NCI-H1105 (cell line): ENCODE measurements around the gene WDR7.
"Not testable (repeated sequence)": the region's sequence is repeated elsewhere in the genome, so short reads cannot be mapped to it uniquely, and the experiment has no call there.

Source experiments
- DNase-seq: peaks from one replicate; lab custom pipeline; 2025; lab: John Stamatoyannopoulos, UW

The WDR7 gene

DNA sequence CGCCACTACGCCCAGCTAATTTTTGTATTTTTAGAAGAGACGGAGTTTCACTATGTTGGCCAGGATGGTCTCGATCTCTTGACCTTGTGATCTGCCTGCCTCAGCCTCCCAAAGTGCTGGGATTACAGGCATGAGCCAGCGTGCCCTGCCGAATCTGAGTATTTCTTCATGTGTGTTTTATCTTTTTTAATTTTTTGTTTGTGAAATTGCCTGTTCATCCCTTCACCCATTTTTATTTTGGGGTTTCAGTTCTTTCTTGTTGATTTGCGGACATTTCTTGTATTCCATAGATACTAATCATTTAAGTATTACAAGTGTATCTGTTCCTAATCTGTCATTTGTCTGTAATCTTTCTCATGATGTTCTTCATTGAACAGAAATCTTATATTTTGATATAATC is 3.1 kb downstream of the WDR7 start:
- DNase-seq = not testable (repeated sequence)

DNA sequence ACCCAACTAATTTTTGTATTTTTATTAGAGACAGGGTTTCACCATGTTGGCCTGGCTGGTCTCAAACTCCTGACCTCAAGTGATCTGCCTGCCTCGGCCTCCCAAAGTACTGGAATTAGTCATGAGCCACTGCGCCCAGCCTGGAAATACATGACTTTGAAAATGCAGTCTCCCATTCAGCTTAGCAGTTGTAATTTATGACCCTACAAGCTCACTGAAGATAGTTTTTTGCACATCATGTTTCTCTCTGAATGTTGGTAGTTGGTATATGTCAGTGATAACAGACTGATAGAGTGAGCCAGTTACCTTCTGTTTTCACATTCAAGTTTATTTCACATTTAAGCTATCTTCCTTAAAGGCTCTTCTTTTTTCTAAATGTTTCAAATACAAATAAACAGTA is 7.1 kb downstream of the WDR7 start:
- no peak for DNase-seq

DNA sequence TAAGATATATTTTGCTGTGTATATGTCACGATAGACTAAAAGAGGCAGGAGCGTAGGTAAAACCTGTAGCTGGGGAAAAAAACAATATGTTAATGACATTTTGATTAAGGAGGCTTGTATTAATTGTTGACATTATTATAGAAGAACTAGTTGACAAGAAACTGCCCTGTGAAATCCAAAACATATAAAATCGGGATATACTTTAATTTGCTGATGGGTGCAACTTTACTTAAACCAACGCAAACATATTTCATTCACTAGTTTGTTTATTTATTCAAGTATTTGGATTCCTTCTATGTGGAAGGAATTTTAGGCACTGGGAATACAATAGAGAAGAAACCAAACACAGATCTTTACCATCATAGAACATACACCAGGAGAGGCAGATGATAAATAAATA is 8.0 kb downstream of the WDR7 start:
- DNase-seq = no peak

DNA sequence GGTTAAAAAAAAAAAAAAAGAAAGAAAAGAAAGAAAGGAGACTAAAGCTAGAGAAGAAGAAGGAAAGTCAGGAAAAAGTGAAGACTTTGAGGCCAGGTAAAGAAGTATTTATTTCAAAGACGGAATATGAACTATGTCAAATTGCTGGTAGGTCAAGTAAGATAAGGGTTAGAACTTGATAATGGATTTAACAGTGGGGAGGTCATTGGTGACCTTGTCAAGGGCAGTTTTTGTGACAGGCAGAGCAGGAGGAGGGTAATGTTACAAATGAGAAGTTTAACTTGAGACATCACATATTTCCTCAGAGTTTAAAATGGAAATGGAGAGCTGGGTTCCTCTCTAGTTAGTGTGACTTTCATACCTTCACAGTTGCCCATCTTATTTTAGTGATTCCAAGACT is 9.5 kb downstream of the WDR7 start:
- no peak for DNase-seq

DNA sequence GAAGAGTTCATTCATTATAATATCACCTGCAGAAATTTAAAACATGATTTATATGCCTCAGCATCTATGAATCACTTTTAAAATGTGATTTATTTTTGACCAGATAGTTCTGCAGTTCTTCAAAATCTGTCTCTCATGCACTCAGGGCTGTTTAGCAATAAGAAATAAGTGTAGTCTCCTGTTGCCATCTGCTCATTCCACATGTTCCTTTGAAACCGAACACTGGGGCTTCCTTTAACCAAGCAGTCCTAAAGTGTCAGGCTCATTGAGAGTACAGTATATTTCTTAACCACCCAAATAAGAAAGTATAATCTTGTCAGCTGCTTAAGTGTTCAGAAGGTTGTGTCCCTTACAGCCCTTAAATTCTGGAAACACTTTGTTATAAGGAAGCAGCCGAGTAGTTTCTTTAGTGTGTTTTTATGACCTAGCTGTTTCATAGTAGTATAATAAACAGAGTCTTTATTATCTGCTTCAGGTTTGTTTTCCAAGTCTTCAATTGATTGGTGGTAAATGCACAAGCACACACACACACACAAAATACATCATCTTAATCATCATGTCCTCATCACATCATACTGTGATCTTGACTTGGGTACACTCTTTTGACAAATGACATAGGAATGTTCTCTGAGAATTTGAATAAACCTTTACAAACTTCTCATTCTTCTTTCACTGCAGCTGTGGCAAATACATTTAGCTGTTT is 10.4 kb downstream of the WDR7 start:
- DNase-seq = no peak

DNA sequence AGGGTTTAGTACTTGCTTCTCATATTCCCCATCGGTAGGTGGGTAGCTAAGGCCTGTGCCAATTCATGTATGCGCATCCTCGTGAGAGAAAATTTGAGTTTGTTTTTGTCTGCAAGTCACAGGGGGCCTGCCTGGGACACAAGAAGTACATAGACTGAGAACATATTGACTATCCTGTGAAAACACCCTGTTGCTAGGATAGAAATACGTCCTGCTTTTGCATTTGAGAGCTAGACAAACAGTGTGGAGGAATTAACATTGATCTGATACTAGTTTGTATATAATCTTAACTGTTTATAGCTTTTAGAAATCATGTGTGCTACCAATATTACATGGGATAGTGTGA is 10.9 kb downstream of the WDR7 start:
- DNase-seq = no peak

DNA sequence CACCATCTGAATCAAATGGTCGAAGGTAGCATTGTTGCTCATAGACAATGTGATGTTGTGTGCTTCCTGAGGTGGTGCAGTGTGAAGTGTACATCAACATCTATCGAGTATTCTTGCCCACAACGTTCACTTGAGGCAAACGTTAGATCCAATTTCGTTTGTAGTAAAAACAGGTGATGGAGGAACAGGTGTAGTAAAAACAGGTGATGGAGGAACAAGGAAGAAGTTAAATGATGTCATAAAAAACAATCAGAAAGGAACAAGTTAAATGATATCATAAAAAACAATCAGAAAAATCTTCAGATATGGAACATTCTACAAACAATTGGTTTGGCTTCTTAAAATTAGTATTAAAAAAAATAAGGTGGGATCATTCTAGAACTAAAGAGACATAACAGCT is 11.3 kb downstream of the WDR7 start:
- DNase-seq = no peak

DNA sequence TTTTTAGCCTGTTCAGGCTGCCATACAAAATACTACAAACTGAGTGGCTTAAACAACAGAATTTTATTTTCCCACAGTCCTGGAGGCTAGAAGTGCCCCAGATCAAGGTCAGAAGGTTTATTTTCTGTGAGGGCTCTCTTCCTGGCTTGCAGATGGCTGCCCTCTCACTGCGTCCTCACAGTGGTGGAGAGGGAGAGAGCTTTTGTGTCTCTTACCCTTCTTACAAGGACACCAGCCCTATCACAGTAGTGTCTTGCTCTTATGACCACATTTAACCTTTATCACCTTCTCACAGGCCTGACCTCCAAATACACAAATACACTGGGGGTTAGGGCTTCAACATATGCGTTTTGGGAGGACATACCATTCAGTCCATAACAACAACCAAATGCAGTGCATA is 11.7 kb downstream of the WDR7 start:
- DNase-seq = no peak

DNA sequence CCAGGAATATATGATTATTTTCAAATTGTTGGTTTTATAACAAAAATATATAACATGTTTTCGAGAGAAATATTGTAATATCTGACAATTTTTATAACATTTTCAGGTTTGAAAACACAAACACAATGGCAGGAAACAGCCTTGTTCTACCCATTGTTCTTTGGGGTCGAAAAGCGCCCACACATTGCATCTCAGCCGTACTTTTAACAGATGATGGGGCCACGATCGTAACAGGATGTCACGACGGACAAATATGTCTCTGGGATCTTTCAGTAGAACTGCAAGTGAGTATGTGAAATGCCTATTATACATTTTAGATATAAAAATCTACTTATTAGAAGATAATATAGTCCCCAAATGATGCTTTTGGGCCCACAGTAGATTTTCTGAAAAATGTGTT is 21.2 kb downstream of the WDR7 start:
- DNase-seq = no peak

DNA sequence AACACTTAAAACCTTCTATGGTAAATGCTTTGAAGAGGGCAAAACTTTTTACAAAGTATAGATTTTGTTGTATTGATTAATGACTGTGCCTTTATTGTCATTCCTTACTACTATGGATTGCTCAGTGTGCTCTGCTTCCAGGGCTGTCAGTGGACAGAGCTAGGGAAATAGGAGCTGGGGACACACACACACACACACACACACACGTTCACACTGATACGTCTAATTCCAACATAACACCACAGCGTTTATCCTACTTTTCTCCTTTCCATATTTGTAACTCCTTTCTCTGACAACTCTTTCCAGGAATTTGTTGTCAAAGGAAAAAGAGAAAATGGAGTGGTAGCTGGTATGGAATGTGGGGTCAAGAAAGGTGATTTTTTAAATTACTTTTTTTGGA is 21.8 kb downstream of the WDR7 start:
- DNase-seq = no peak

DNA sequence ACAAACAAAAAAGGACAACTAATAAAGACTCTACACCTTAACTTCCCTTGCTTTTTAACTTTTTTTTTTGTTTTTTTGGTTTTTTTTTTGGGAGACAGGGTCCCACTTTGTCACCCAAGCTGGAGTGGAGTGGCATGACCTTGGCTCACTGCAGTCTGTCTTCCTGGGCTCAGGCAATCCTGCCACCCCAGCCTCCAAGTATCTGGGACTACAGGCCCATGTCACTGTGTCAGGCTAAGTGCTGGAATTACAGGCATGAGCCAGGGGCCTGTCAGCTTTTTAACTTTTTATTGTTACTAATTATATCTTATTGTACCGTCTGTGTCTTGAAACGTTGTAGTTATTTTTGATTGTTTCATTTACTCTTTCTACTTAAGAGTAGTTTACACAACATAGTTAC is 25.5 kb downstream of the WDR7 start:
- no peak for DNase-seq

DNA sequence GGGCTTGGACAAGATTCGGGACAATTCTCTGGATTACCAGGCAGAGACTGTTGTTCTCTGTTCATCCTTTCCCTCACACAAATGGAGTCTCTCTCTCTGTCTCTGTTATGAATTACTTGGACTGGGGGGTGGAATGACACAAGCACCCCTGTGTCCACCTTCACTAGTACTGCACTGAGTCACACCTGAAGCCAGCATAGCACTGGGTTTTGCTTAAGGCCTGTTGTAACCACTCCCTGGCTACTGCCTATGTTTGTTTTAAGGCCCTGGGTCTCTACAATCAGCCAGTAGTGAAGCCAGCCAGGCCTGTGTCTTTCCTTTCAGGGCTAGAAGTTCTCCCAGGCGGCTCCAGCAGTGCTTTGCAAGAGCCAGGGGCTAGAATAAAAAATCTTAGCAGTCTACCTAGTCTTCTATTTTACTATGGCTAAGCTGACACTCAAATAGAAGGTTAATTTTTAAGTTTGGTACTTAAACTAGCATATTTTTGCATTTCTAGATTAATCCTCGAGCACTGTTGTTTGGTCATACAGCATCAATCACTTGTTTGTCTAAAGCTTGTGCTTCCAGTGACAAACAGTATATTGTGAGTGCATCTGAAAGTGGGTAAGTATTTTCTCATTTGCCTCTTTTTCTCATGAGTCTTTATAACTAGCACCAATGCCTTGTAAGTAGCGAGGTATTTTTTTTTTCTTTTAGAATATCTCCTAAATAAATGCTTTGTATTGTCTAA is 27.8 kb downstream of the WDR7 start:
- no peak for DNase-seq

DNA sequence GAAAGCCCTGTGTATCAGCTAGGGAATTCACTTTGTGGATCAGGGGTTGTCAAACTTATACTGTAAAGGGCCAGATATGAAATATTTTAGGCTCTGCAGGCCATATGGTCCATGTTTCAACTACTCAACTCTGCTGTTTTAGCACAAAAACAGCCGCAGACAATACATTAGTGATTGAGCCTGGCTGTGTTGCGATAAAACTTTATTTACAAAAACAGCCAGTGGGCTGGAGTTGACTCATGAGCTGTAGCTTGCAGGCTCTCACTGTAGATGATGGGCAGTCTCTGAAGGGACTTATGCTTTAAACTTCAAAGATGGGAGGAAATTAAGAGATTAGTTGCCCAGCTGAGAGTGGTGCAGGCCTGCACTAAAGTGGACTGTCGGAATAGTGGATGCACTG is 33.1 kb downstream of the WDR7 start:
- no peak for DNase-seq

DNA sequence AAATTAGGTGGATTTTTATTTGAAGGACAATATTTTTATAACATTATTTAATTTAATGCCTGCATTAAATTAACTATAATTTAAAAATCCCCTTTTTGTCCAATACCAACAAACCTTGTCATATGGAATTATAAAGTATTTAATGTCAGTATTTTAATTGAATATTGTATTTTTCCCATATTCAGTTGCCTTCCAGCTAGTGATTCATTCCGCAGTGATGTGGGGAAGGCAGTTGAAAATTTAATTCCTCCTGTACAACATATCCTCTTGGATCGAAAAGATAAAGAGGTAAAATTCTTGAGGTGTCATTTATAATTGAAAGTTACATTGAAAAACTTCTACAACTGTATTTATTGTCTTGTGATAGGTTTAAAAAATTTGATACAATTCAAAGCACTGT is 40.4 kb downstream of the WDR7 start:
- DNase-seq = no peak

DNA sequence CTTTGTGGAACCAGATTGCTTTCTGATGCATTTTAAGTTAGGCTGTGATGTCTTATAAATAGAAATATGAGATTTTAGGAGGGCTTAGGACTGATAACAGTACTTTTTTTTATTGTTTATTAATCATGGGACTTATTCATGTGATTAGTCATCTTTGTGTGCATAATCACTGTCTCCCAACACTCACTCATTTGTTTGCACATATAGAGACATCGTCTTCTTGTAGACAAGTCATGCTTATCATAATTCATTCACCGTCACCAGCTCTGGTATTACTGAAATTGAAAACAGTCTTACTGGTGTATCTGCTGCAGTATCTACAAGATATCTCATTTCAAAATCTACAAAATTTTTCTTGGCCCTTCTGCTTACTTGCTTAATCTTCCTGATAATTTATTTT is 45.8 kb downstream of the WDR7 start:
- no peak for DNase-seq

DNA sequence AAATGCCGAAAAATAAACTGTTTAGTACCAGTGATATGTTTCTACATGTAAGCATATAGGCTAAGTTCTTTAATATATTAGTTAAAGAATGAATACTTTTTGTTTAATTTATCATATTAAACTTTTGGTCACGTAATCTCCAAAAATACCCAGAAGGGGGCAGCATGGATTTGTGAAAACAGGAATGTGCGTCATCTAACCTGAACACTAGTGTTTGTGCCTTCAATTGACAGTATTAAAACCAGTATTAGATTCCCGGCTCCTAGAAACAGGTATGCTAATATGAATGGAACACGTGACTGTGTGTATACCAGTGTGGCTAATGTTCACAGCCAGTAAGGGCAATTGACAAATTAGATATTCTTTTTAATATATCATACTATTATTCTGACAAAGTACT is 51.8 kb downstream of the WDR7 start:
- DNase-seq = peak; percentile 15

DNA sequence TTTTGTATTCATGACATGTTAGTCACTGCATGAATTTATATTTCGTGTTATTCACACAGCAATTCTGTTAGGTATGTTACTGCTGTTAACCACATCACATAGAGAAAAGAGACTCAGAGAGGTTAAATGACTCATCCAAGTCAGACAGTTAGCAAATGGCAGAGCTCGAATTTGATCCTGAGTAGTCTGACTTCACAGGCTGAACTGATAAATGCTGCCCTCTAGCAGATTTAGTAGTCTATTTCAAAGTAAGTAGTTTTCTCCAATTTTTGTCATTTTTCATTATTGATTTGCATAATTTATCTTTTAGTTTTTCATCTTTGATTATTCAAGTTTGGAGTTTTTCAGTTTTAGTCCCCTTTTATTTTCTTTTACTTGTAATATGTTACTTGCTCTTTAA is 58.3 kb downstream of the WDR7 start:
- no peak for DNase-seq

DNA sequence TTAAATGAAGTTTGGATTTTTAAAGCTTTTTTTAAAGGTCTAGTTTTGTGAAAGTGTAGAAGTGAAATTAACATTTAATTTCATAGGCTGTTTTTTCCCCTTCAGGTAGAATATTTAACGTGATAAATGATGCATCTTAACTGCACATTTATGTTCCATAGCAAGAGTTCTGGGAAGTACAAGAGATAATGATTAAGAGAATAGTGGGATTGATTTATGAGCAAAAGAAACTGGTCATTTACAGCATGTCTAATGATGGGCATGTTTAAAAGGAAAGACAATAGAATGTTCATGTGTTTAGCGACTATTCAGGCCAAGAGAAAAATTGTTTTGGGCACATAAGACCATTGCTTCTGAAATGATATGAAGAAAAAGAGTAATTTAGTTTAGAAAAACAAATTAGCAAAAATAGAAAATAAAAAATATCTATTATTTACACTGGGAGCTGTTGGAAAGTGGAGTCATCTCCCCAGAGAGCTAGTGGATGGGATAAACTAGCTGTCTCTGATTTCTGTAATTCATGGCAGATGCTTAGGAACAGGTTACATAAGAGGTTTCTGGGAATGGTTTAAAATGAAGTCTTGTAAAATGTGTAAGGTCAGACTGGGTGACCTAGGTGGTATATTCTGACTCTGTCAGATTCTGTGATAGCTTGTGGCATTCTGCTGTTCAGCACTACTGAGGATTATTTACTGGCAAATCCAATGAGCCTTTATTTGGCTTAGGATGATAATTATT is 60.7 kb downstream of the WDR7 start:
- DNase-seq = no peak

DNA sequence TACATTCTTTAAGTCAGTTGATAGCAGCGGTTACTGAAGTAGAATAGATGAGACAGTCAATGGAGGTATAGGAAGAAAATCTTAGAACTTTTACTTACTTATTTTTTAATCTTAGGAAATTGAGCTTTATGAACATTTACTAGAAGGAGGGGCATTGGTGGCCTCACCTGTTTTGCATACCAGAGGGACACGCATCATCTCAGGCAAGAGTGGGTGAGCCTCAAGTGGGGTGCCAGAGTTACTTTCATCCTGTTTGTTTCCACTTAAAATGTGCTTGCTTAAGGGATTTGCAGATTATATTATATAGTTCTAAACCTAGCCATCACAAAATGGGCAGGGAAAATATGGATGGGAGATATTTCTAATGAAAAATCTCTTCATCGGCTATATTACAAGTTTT is 61.6 kb downstream of the WDR7 start:
- DNase-seq = no peak

DNA sequence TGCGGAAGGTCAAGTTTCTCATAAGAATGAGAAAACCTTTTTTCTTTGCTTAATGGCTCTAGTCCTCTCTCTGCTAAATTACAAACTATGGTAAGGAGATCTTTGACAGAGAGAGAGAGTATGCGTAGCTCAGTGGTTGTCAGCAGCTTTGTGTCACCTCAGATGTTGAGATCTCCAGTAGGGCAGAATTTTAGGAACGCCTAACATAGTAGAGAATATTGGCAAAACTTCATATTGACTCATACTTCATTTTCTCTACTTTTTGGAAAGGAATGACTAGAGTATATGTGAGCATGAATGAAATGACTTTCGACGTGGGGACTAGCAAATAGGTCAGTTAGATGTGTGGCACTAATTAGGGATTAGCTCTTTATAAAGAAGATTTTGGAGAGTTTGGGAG is 64.0 kb downstream of the WDR7 start:
- DNase-seq = no peak

DNA sequence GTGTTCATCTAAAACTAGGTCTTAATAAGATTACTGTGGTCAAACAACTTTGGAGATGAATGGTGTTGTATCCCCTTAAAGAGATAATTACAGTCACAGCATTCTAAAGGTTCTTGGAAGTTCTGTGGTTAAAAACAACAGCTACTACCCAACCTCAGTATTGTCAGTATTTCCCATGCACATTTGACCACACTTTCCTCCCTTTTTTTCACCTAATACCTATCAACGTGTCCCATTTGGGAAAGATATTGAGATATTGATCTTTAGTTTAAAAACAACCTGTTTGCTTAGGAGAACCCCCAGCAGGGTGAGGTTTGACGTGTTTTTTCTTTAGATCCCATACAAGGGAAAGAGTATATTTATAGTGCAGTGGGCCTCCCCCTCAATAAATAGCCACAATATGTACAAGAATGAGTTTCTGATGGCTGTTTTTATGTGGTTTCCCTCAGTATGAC is 65.6 kb downstream of the WDR7 start:
- DNase-seq = no peak

DNA sequence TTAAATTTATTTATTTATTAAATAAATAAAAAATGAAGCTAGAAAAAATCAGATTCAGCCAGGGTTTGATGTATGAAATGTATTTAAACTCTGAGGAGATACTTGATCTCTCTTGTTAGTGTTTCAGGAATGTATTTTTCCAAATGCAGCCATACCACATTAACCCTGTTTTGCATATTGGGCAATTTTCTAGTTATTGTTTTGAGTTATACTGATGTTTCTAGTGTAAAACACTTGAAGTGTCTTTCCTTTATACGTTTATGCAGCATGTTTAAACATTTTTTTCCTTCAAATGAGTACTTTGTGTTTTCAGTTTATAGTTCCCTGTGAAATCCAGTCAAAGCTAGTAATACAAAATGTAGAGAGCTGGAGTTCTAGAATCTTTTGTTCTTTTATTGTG is 69.9 kb downstream of the WDR7 start:
- no peak for DNase-seq

DNA sequence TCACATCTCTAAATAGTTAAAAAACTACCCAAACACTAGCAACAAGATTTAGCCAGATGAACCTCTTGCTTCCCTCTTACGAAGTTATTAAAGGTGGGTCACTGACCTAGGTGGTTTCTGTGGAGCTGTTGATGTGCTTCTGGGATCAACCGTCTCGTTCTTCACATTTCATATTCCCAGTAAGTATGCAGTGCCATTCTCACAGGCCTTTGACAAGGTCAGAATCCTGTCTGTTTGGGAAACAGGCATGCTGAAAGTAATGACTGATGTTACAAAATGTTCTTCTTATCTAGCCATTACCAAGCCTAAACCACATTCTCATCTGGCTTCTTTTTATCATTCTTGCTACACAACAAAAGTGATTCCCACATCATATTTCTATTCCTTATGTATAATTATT is 70.3 kb downstream of the WDR7 start:
- DNase-seq = no peak
